Measurements from ENCODE around the gene TTC23. TPM values are rescaled to one million over a fixed set of nuclear protein-coding genes. Genes with fewer than 3 reads are reported as not detected.

Gene TTC23
- total RNA-seq, 2 experiments from 2014 or later, result 2.8 to 7.6 TPM

GRCh38 chr15:99128411-99128810 lies 121.0 kb downstream of the TTC23 start:
- no peak for DNase-seq (ENCODE audit: low spot score)
- Histone ChIP-seq H3K9me3 (ENCODE audit: low read length) (no peaks in the 10 kb centered on the region), H3K79me2 (ENCODE audit: insufficient read depth, low read depth, low read length) (no peaks in the 10 kb centered on the region), H4K20me1 (ENCODE audit: insufficient read depth, low read length) (no peaks in the 10 kb centered on the region), H3K36me3 (ENCODE audit: insufficient read depth, low read length) (no peaks in the 10 kb centered on the region), H3K27ac (ENCODE audit: low read depth, low read length, poor library complexity, severe bottlenecking) (no peak overlapping the region), H3K4me3 (ENCODE audit: low read depth, low read length, poor library complexity, severe bottlenecking) (no peak overlapping the region), H3K4me2 (ENCODE audit: low read length) (no peak overlapping the region), H3K9me2 (ENCODE audit: insufficient read depth, low read length) (no peaks in the 10 kb centered on the region), H3K4me1 (ENCODE audit: insufficient read depth, low read length, poor library complexity, severe bottlenecking) (no peaks in the 10 kb centered on the region), H2AFZ (ENCODE audit: low read length) (no peak overlapping the region)
- POLR2A ChIA-PET, result interaction anchor here (0.6 kb wide), 2 partner anchors 162 to 710 kb away, joined by 3 to 4 read pairs; no protein-coding TSS in a partner anchor
- CTCF ChIA-PET (ENCODE audit: unreplicated experiment), result no interaction called here
- no TSS peak for BruUV-seq (replicated peaks)
- intact Hi-C loops (cut with micrococcal nuclease; ENCODE audit: unreplicated experiment), result no loop called here
- no peak for TF ChIP-seq CTCF (conservative IDR thresholded peaks at IDR 0.05; ENCODE audit: low read length)
- TF ChIP-seq EZH2phosphoT487 (IDR thresholded peaks at IDR 0.05; ENCODE audit: borderline replicate concordance, low read depth, low read length), result no peak

DNA sequence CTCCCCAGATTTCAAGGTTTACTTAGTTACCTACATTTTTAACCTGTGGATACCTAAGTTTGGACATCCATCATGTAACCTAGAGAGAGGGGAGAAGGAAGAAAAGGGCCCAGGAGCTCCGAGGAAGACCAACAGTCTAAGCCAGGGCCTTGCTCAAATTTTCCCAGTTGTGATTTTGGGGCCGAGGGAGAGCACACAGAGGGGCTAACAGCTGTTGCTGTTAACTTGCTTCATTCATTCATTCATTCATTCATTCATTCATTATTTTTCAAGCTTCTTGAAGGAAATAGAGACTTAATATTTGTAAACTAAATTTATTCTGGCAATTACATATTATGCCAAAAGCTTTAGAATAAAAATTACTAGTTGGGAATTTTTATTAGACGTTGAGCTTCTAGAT lies 121.6 kb downstream of the TTC23 start:
- TF ChIP-seq CTCF (conservative IDR thresholded peaks at IDR 0.05; ENCODE audit: low read length), result no peak
- TF ChIP-seq EZH2phosphoT487 (IDR thresholded peaks at IDR 0.05; ENCODE audit: borderline replicate concordance, low read depth, low read length), result no peak
- Histone ChIP-seq H3K79me2 (ENCODE audit: insufficient read depth, low read depth, low read length) (no peaks in the 10 kb centered on the region), H2AFZ (ENCODE audit: low read length) (no peak overlapping the region), H3K4me1 (ENCODE audit: insufficient read depth, low read length, poor library complexity, severe bottlenecking) (no peaks in the 10 kb centered on the region), H4K20me1 (ENCODE audit: insufficient read depth, low read length) (no peaks in the 10 kb centered on the region), H3K4me2 (ENCODE audit: low read length) (no peak overlapping the region), H3K9me3 (ENCODE audit: low read length) (no peaks in the 10 kb centered on the region), H3K4me3 (ENCODE audit: low read depth, low read length, poor library complexity, severe bottlenecking) (no peak overlapping the region), H3K27ac (ENCODE audit: low read depth, low read length, poor library complexity, severe bottlenecking) (no peak overlapping the region), H3K9me2 (ENCODE audit: insufficient read depth, low read length) (no peaks in the 10 kb centered on the region), H3K36me3 (ENCODE audit: insufficient read depth, low read length) (no peaks in the 10 kb centered on the region)
- intact Hi-C loops (cut with micrococcal nuclease; ENCODE audit: unreplicated experiment), result no loop called here
- no peak for DNase-seq (ENCODE audit: low spot score)
- ChIA-PET POLR2A (no interaction called here), CTCF (ENCODE audit: unreplicated experiment) (no interaction called here)
- BruUV-seq (replicated peaks), result no TSS peak

DNA sequence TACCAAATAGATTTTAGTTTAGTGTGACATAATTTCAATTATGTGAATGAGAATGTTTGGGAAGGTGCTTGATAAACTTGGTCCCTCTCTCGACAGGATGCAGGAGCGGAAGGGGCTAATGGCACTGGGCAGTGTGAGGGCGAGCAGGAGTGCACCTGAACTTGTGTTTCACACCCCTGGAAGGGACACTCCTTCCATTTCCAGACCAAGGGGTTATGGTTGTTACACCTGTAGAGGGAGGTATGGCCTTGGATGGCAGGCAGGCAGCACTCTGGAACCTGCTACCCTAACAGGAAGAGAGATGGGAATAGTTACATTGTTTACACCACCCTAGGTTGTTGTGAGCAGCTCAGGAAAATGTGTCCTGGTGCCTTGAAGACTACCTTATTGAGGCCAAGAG lies 122.5 kb downstream of the TTC23 start:
- intact Hi-C loops (cut with micrococcal nuclease; ENCODE audit: unreplicated experiment), result no loop called here
- BruUV-seq (replicated peaks), result no TSS peak
- ChIA-PET POLR2A (interaction anchor here (0.6 kb wide), 1 partner anchor 1467 kb away, joined by 3 read pairs; no protein-coding TSS in a partner anchor), CTCF (ENCODE audit: unreplicated experiment) (no interaction called here)
- DNase-seq (ENCODE audit: low spot score), result no peak
- no peak overlapping the region for H3K27ac ChIP-seq (ENCODE audit: low read depth, low read length, poor library complexity, severe bottlenecking)
- H3K4me3 ChIP-seq (ENCODE audit: low read depth, low read length, poor library complexity, severe bottlenecking), result no peak overlapping the region
- no peaks in the 10 kb centered on the region for H4K20me1 ChIP-seq (ENCODE audit: insufficient read depth, low read length)
- no peak overlapping the region for H2AFZ ChIP-seq (ENCODE audit: low read length)
- no peaks in the 10 kb centered on the region for H3K4me1 ChIP-seq (ENCODE audit: insufficient read depth, low read length, poor library complexity, severe bottlenecking)
- no peaks in the 10 kb centered on the region for H3K9me2 ChIP-seq (ENCODE audit: insufficient read depth, low read length)
- no peaks in the 10 kb centered on the region for H3K9me3 ChIP-seq (ENCODE audit: low read length)
- no peaks in the 10 kb centered on the region for H3K79me2 ChIP-seq (ENCODE audit: insufficient read depth, low read depth, low read length)
- no peak for TF ChIP-seq EZH2phosphoT487 (IDR thresholded peaks at IDR 0.05; ENCODE audit: borderline replicate concordance, low read depth, low read length)
- H3K36me3 ChIP-seq (ENCODE audit: insufficient read depth, low read length), result no peaks in the 10 kb centered on the region
- no peak overlapping the region for H3K4me2 ChIP-seq (ENCODE audit: low read length)
